DOHH2 (cell line): ENCODE results near the gene PDHX.

Source experiments
- CTCF ChIP-seq: fragments of 200-600 bp; sonication (generic); IDR thresholded peaks from one replicate; pipeline ENCODE4 v1.5.1; 2014; ENCODE audit warnings: antibody characterized with exemption, mild to moderate bottlenecking, low read depth, low read length; ENCODE audit not compliant: poor library complexity, severe bottlenecking
- EZH2phosphoT487 ChIP-seq: fragments of 200-600 bp; sonication (generic); IDR thresholded peaks from 2 replicates; pipeline ENCODE4 v1.6.1; 2017; ENCODE audit warnings: borderline replicate concordance, mild to moderate bottlenecking, antibody characterized with exemption, low read length, moderate library complexity, mixed read lengths

GRCh38 chr11:34988294-34989255 is 72.2 kb downstream of the PDHX start:
- TF ChIP-seq CTCF (no peak), EZH2phosphoT487 (no peak)
